K562 (cell line): ENCODE measurements around the gene AIG1. TPM values are rescaled to one million over a fixed set of nuclear protein-coding genes. Genes with fewer than 3 reads are reported as not detected.

Experiments
- ATAC-seq: fragments of 200-7000 bp; cut with Tn5 transposase; 3 replicates; pipeline ENCODE4 v1.9.1; 2020; ENCODE audit warnings: moderate library complexity
- BruUV-seq: library from RNA; stranded (reverse); fragments of 400-500 nt; replicated peaks from 2 replicates; lab custom pipeline; 2021; lab: Mats Ljungman, UMichigan
- CTCF ChIA-PET: fragments of 300-600 bp; formaldehyde crosslinking; extraction: SDS; loops from one replicate; lab custom pipeline; 2021; ENCODE audit warnings: low intra/inter-chr PET ratio; lab: Yijun Ruan, JAX
- POLR2A ChIA-PET: fragments of 300-600, 350-650 bp; sonication (Branson Sonifier 250); formaldehyde crosslinking; extraction: SDS; loops from one replicate; lab custom pipeline; 2021; ENCODE audit warnings: antibody characterized with exemption, inconsistent platforms; lab: Yijun Ruan, JAX
- DNase-seq, 4 experiments: peaks; one replicate each; pipeline versions ENCODE4 v3.0.0 to v3.0.0-alpha.2; 2011 to 2018; ENCODE audit warnings: low spot score in 3 of 4, mixed read lengths in 3 of 4; ENCODE audit errors: extremely low read depth in 1 of 4
- FAIRE-seq: peaks from 2 replicates; lab custom pipeline; 2011; peaks lifted over from hg19 to GRCh38; lab: Jason Lieb, UNC
- H2AFZ ChIP-seq: 2 replicates; pipeline ENCODE4 v1.6.0; 2011; ENCODE audit warnings: low read depth, low read length, control low read depth, inconsistent platforms
- H3K27ac ChIP-seq: fragments of 200-600 bp; 3 replicates; pipeline ENCODE4 v1.8.0; 2011; ENCODE audit warnings: low read depth, mild to moderate bottlenecking, control low read depth, inconsistent platforms, low read length, moderate library complexity, mixed read lengths; ENCODE audit errors: extremely low read depth
- H3K27me3 ChIP-seq, 2 experiments: fragments of 300-600 bp in 1 of 2; 2 replicates in 1 of 2; 3 replicates in 1 of 2; pipeline versions ENCODE4 v1.6.0 to v1.8.0; 2011; ENCODE audit warnings: inconsistent platforms in 2 of 2, low read length in 2 of 2, mild to moderate bottlenecking in 1 of 2, mixed read lengths in 1 of 2, moderate library complexity in 1 of 2; ENCODE audit not compliant: control insufficient read depth in 2 of 2, insufficient read depth in 2 of 2
- H3K36me3 ChIP-seq: fragments of 300-600 bp; 3 replicates; pipeline ENCODE4 v1.8.0; 2011; ENCODE audit warnings: mild to moderate bottlenecking, low read length, inconsistent platforms; ENCODE audit not compliant: control insufficient read depth, insufficient read depth
- H3K4me1 ChIP-seq, 2 experiments: fragments of 200-600 bp in 1 of 2; replicated peaks in 1 of 2; 2 replicates in 1 of 2; 3 replicates in 1 of 2; pipeline versions ENCODE4 v1.5.1 to v1.8.0; 2011; ENCODE audit warnings: inconsistent platforms in 2 of 2, low read length in 2 of 2, mild to moderate bottlenecking in 1 of 2, mixed read lengths in 1 of 2, moderate library complexity in 1 of 2; ENCODE audit not compliant: control insufficient read depth in 2 of 2, insufficient read depth in 2 of 2
- H3K4me2 ChIP-seq: 2 replicates; pipeline ENCODE4 v1.6.1; 2011; ENCODE audit warnings: low read length, control low read depth, inconsistent platforms, mixed read lengths; ENCODE audit not compliant: insufficient read depth
- H3K4me3 ChIP-seq: fragments of 200-600 bp; sonication (generic), shearing (Covaris generic); 2 replicates; pipeline ENCODE4 v1.5.1; 2016; ENCODE audit warnings: control low read depth, inconsistent platforms
- H3K79me2 ChIP-seq: fragments of 200-600 bp; 3 replicates; pipeline ENCODE4 v1.8.0; 2011; ENCODE audit warnings: low read length, inconsistent platforms; ENCODE audit not compliant: control insufficient read depth, insufficient read depth
- H3K9ac ChIP-seq, 2 experiments: 2 replicates each; pipeline versions ENCODE4 v1.6.0 to v1.6.1; 2011; ENCODE audit warnings: low read depth in 2 of 2, low read length in 2 of 2, control low read depth in 1 of 2, inconsistent platforms in 1 of 2, mild to moderate bottlenecking in 1 of 2, mixed read lengths in 1 of 2; ENCODE audit not compliant: insufficient read depth in 1 of 2
- H3K9me1 ChIP-seq: one replicate; pipeline ENCODE4 v1.6.0; 2011; ENCODE audit warnings: inconsistent platforms, mild to moderate bottlenecking, low read length, moderate library complexity; ENCODE audit not compliant: control insufficient read depth, insufficient read depth
- H3K9me3 ChIP-seq: replicated peaks from 2 replicates; pipeline ENCODE4 v1.5.1; 2011; ENCODE audit warnings: low read depth, low read length, inconsistent platforms; ENCODE audit not compliant: control insufficient read depth, insufficient read depth
- H4K20me1 ChIP-seq: replicated peaks from 2 replicates; pipeline ENCODE4 v1.6.1; 2011; ENCODE audit warnings: low read length, inconsistent platforms, mixed read lengths; ENCODE audit not compliant: control insufficient read depth, insufficient read depth
- BRF1 ChIP-seq: IDR thresholded peaks from 3 replicates; pipeline ENCODE4 v1.6.1; 2011; ENCODE audit warnings: borderline replicate concordance, mild to moderate bottlenecking; ENCODE audit not compliant: insufficient read length; ENCODE audit errors: extremely low read depth
- CEBPB ChIP-seq: fragments of 450-650 bp; IDR thresholded peaks from 2 replicates; pipeline ENCODE4 v1.6.1; 2016; ENCODE audit warnings: missing genetic modification characterization, missing compliant biosample characterization
- E2F8 ChIP-seq: fragments of 450-650 bp; IDR thresholded peaks from 2 replicates; pipeline ENCODE4 v1.7.1; 2018; ENCODE audit warnings: mild to moderate bottlenecking, low read depth; ENCODE audit not compliant: partially characterized antibody
- ESRRA ChIP-seq: fragments of 450-650 bp; IDR thresholded peaks from 2 replicates; pipeline ENCODE4 v1.6.1; 2014; ENCODE audit warnings: low read depth, mild to moderate bottlenecking, moderate library complexity, borderline replicate concordance
- ILF3 ChIP-seq: fragments of 450-650 bp; IDR thresholded peaks from 2 replicates; pipeline ENCODE4 v1.6.1; 2018; ENCODE audit warnings: antibody characterized with exemption, mild to moderate bottlenecking, moderate library complexity, borderline replicate concordance
- KDM2B ChIP-seq: fragments of 250-450 bp; sonication (Bioruptor Pico); IDR thresholded peaks from 2 replicates; pipeline ENCODE4 v1.8.0; 2021; ENCODE audit warnings: mild to moderate bottlenecking, moderate library complexity
- RAD21 ChIP-seq, 2 experiments: fragments of 250-450 bp in 1 of 2; fragments of 450-650 bp in 1 of 2; sonication (Bioruptor Pico) in 1 of 2; formaldehyde crosslinking in 1 of 2; IDR thresholded peaks in 1 of 2; conservative IDR thresholded peaks in 1 of 2; 2 replicates each; pipeline versions ENCODE4 v1.4.0 to v1.8.0; 2020 to 2022; ENCODE audit warnings: mild to moderate bottlenecking in 2 of 2, moderate library complexity in 1 of 2
- STAG1 ChIP-seq: sonication (generic); formaldehyde crosslinking; IDR thresholded peaks from 2 replicates; pipeline ENCODE4 v1.5.0; 2020; ENCODE audit warnings: missing genetic modification reagents, borderline replicate concordance
- TRIM28 ChIP-seq: fragments of 450-650 bp; IDR thresholded peaks from 2 replicates; pipeline ENCODE4 v1.6.1; 2017
- ZNF232 ChIP-seq: sonication (generic); formaldehyde crosslinking; IDR thresholded peaks from 2 replicates; pipeline ENCODE4 v1.8.0; 2022; ENCODE audit warnings: mild to moderate bottlenecking, missing genetic modification reagents
- ZNF398 ChIP-seq: fragments of 250-450 bp; sonication (Bioruptor Pico); IDR thresholded peaks from 2 replicates; pipeline ENCODE4 v1.8.0; 2021; ENCODE audit warnings: moderate library complexity, mild to moderate bottlenecking, inconsistent platforms
- ZNF507 ChIP-seq: conservative IDR thresholded peaks from 2 replicates; pipeline ENCODE4 v1.6.1; 2017; ENCODE audit warnings: missing genetic modification characterization, missing compliant biosample characterization
- ZNF561 ChIP-seq: fragments of 450-650 bp; formaldehyde crosslinking; conservative IDR thresholded peaks from 2 replicates; pipeline ENCODE4 v1.4.0; 2020; ENCODE audit warnings: mild to moderate bottlenecking, moderate library complexity
- in situ Hi-C: fragments of 300-500 bp; cut with MboI; formaldehyde crosslinking; loops from 4 replicates; pipeline ENCODE4 v1.15.0; 2018; ENCODE audit warnings: inconsistent platforms, mixed read lengths
- intact Hi-C: fragments of 100-400 bp; cut with micrococcal nuclease; formaldehyde crosslinking; loops from 2 replicates; pipeline ENCODE4 v1.14.2; 2022
- polyA plus RNA-seq, 8 experiments: library from polyadenylated mRNA; depleted of rRNA in 4 of 8; stranded (reverse) in 5 of 8; unstranded in 3 of 8; fragments of >200 nt; fragmentation: Nextera tagmentation in 2 of 8; fragmentation: Illumina TruSeq in 1 of 8; extraction: Ambion mirVana in 2 of 8; extraction: Trizol in 1 of 8; gene quantifications; 2 replicates each; pipeline versions ENCODE4 v1.2.1 to v1.2.3, GENCODE V29; 2011 to 2014; ENCODE audit warnings: inconsistent platforms in 1 of 8, missing spikeins in 1 of 8
- total RNA-seq, 7 experiments: library from RNA; depleted of rRNA in 6 of 7; stranded (reverse); fragments of >200 nt in 6 of 7; fragmentation: Illumina TruSeq in 2 of 7; extraction: Trizol in 2 of 7; gene quantifications; 2 replicates each; pipeline versions ENCODE4 v1.2.1 to v1.2.3, GENCODE V29; 2011 to 2021; ENCODE audit warnings: low replicate concordance in 1 of 7

The AIG1 gene
- total and polyA plus RNA-seq, 9 of the 15 experiments (the other 6 are each of a cell fraction or from before 2014, with no cell fraction given): 74.8 to 333 (median 127) TPM

- TF ChIP-seq ZNF398 (CRISPR knock-in tag) (no peak), RAD21 (CRISPR knock-in tag; conservative IDR thresholded peaks at IDR 0.05 in 1 of 2, IDR thresholded peaks at IDR 0.05 in 1 of 2) (no peak), ILF3 (no peak)
Measured at GRCh38 chr6:143356101-143356880, 295.6 kb downstream of the AIG1 start (continued).

DNA sequence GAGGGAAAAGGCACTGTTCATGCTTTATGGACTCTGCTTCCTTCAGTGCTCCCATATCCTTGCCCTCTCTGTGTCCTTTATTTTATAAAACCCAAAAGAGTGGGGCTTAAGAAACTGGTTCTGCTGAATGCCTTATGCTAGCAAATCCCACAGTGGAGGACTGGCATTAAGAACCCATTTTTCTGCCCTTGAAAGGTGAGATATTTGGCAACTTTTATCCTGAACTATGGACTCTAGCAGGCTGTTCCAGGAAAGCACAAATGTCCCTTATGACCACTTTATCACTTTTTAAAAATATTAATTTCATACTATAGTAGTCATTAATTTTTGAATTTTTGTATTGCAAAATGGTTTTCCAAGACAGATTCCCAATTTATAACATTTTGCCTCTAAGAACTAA is 296.5 kb downstream of the AIG1 start:
- ATAC-seq: no peak
- BruUV-seq: no TSS peak
- POLR2A ChIA-PET: interaction anchor here (1.7 kb wide), 1 partner anchor 11 kb away, joined by 3 read pairs; no protein-coding TSS in a partner anchor
- Histone ChIP-seq H3K4me3 (no peak overlapping the region), H3K9me1 (no peaks in the 10 kb centered on the region), H2AFZ (no peak overlapping the region)
- TF ChIP-seq ZNF398 (CRISPR knock-in tag) (no peak), TRIM28 (no peak), ZNF232 (no peak), CEBPB (no peak), ESRRA (no peak), E2F8 (no peak), KDM2B (CRISPR knock-in tag) (no peak), STAG1 (CRISPR knock-in tag) (no peak), ZNF507 (no peak), ZNF561 (CRISPR knock-in tag) (no peak), BRF1 (no peak)
- TF ChIP-seq, all 486 proteins: peak for 0
- no peaks in the 10 kb centered on the region for H3K4me1 ChIP-seq
- CTCF ChIA-PET: no interaction called here
- DNase-seq: no peak
- no peak for FAIRE-seq
- peaks cover 5 to 8% of the 10 kb centered on the region in 2 experiments; a peak in 3 of 5 replicates for H3K27me3 ChIP-seq
- H4K20me1 ChIP-seq: no peaks in the 10 kb centered on the region
- in situ Hi-C loops: no loop called here
- no peak overlapping the region for H3K9ac ChIP-seq
- intact Hi-C loops: no loop called here
- H3K27ac ChIP-seq: no peak overlapping the region
- H3K4me2 ChIP-seq: no peak overlapping the region
- H3K36me3 ChIP-seq: no peaks in the 10 kb centered on the region
- no peaks in the 10 kb centered on the region for H3K9me3 ChIP-seq
- no peaks in the 10 kb centered on the region for H3K79me2 ChIP-seq
